NCI-H748 treated with DMSO at 0.1 percent for 48 hours (cell line): ENCODE measurements around the gene KCNN3.

Experiments
- DNase-seq: peaks from one replicate; lab custom pipeline; 2025; lab: John Stamatoyannopoulos, UW

Gene KCNN3

GRCh38 chr1:154791292-154792166, 78.6 kb downstream of the KCNN3 start:
- DNase-seq, result no peak

GRCh38 chr1:154788886-154789285, 81.2 kb downstream of the KCNN3 start:
- DNase-seq, result no peak

- DNase-seq, result no peak
Measured at GRCh38 chr1:154788110-154788870, 81.8 kb downstream of the KCNN3 start.

GRCh38 chr1:154786804-154787570, 83.1 kb downstream of the KCNN3 start:
- DNase-seq, result no peak

- no peak for DNase-seq
Measured at GRCh38 chr1:154784924-154785531, 85.1 kb downstream of the KCNN3 start.

GRCh38 chr1:154784416-154784815, 85.7 kb downstream of the KCNN3 start:
- DNase-seq, result no peak

GRCh38 chr1:154783976-154784375, 86.1 kb downstream of the KCNN3 start:
- DNase-seq, result no peak

GRCh38 chr1:154780541-154780940, 89.5 kb downstream of the KCNN3 start:
- DNase-seq, result no peak

- no peak for DNase-seq
Measured at GRCh38 chr1:154779551-154780189, 90.4 kb downstream of the KCNN3 start.

- no peak for DNase-seq
Measured at GRCh38 chr1:154778944-154779343, 91.1 kb downstream of the KCNN3 start.

- DNase-seq, result no peak
Measured at GRCh38 chr1:154778275-154778674, 91.8 kb downstream of the KCNN3 start.

GRCh38 chr1:154777781-154778180, 92.3 kb downstream of the KCNN3 start:
- DNase-seq, result no peak

GRCh38 chr1:154777154-154777553, 92.9 kb downstream of the KCNN3 start:
- no peak for DNase-seq

GRCh38 chr1:154775621-154776605, 94.2 kb downstream of the KCNN3 start:
- no peak for DNase-seq

- DNase-seq, result no peak
Measured at GRCh38 chr1:154774175-154774855, 95.8 kb downstream of the KCNN3 start.

- DNase-seq, result no peak
Measured at GRCh38 chr1:154773551-154773950, 96.5 kb downstream of the KCNN3 start.

GRCh38 chr1:154772606-154773506, 97.2 kb downstream of the KCNN3 start:
- no peak for DNase-seq

- no peak for DNase-seq
Measured at GRCh38 chr1:154772056-154772455, 98.0 kb downstream of the KCNN3 start.
